HepG2 (cell line): Measurements from ENCODE around the gene THAP3. TPM values are rescaled to one million over a fixed set of nuclear protein-coding genes. Genes with fewer than 3 reads are reported as not detected.

Source experiments
- RFX1 ChIP-seq: fragments of 450-650 bp; IDR thresholded peaks from 2 replicates; pipeline ENCODE4 v1.6.1; 2017
- SNRNP70 ChIP-seq: fragments of 200-400 bp; formaldehyde crosslinking; IDR thresholded peaks from 2 replicates; pipeline ENCODE4 v1.6.1; 2017; ENCODE audit warnings: mild to moderate bottlenecking, low read depth, low read length, moderate library complexity
- ZNF782 ChIP-seq: sonication (generic); formaldehyde crosslinking; IDR thresholded peaks from 2 replicates; pipeline ENCODE4 v1.4.0; 2020; ENCODE audit warnings: missing genetic modification reagents, mild to moderate bottlenecking, borderline replicate concordance
- polyA plus RNA-seq, 8 experiments: library from polyadenylated mRNA; depleted of rRNA in 3 of 8; stranded (reverse) in 7 of 8; unstranded in 1 of 8; fragments of >200 nt; fragmentation: Illumina TruSeq in 4 of 8; extraction: Trizol in 4 of 8; gene quantifications; 2 replicates each; pipeline versions ENCODE4 v1.2.1 to v1.2.3, GENCODE V29; 2011 to 2016; ENCODE audit warnings: low read depth in 4 of 8, missing spikeins in 1 of 8, mixed read lengths in 1 of 8; ENCODE audit not compliant: insufficient read depth in 1 of 8
- total RNA-seq, 5 experiments: library from RNA; depleted of rRNA; stranded (reverse); fragments of >200 nt; fragmentation: Illumina TruSeq; extraction: Trizol; gene quantifications; 2 replicates each; pipeline ENCODE4 v1.2.3, GENCODE V29; 2016; ENCODE audit warnings: low read depth in 1 of 5
- TF ChIP-seq, protein P1 (sequence below): sonication (generic); formaldehyde crosslinking; IDR thresholded peaks from 2 replicates; pipeline ENCODE4 v1.9.0; 2021; ENCODE audit warnings: missing genetic modification reagents, borderline replicate concordance
- TF ChIP-seq, protein P2 (sequence below): sonication (generic); formaldehyde crosslinking; IDR thresholded peaks from 2 replicates; pipeline ENCODE4 v1.4.0; 2020; ENCODE audit warnings: mild to moderate bottlenecking, missing genetic modification reagents, borderline replicate concordance

The THAP3 gene
- total and polyA plus RNA-seq, 2 of the 13 experiments (the other 11 are each of a cell fraction or from before 2014, with no cell fraction given), result 10.3 to 14.9 TPM

- TF ChIP-seq, protein P1, sequence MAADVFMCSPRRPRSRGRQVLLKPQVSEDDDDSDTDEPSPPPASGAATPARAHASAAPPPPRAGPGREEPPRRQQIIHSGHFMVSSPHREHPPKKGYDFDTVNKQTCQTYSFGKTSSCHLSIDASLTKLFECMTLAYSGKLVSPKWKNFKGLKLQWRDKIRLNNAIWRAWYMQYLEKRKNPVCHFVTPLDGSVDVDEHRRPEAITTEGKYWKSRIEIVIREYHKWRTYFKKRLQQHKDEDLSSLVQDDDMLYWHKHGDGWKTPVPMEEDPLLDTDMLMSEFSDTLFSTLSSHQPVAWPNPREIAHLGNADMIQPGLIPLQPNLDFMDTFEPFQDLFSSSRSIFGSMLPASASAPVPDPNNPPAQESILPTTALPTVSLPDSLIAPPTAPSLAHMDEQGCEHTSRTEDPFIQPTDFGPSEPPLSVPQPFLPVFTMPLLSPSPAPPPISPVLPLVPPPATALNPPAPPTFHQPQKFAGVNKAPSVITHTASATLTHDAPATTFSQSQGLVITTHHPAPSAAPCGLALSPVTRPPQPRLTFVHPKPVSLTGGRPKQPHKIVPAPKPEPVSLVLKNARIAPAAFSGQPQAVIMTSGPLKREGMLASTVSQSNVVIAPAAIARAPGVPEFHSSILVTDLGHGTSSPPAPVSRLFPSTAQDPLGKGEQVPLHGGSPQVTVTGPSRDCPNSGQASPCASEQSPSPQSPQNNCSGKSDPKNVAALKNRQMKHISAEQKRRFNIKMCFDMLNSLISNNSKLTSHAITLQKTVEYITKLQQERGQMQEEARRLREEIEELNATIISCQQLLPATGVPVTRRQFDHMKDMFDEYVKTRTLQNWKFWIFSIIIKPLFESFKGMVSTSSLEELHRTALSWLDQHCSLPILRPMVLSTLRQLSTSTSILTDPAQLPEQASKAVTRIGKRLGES (CRISPR knock-in tag), result no peak
- TF ChIP-seq RFX1 (no peak), ZNF782 (CRISPR knock-in tag) (no peak), SNRNP70 (no peak)
- TF ChIP-seq, protein P2, sequence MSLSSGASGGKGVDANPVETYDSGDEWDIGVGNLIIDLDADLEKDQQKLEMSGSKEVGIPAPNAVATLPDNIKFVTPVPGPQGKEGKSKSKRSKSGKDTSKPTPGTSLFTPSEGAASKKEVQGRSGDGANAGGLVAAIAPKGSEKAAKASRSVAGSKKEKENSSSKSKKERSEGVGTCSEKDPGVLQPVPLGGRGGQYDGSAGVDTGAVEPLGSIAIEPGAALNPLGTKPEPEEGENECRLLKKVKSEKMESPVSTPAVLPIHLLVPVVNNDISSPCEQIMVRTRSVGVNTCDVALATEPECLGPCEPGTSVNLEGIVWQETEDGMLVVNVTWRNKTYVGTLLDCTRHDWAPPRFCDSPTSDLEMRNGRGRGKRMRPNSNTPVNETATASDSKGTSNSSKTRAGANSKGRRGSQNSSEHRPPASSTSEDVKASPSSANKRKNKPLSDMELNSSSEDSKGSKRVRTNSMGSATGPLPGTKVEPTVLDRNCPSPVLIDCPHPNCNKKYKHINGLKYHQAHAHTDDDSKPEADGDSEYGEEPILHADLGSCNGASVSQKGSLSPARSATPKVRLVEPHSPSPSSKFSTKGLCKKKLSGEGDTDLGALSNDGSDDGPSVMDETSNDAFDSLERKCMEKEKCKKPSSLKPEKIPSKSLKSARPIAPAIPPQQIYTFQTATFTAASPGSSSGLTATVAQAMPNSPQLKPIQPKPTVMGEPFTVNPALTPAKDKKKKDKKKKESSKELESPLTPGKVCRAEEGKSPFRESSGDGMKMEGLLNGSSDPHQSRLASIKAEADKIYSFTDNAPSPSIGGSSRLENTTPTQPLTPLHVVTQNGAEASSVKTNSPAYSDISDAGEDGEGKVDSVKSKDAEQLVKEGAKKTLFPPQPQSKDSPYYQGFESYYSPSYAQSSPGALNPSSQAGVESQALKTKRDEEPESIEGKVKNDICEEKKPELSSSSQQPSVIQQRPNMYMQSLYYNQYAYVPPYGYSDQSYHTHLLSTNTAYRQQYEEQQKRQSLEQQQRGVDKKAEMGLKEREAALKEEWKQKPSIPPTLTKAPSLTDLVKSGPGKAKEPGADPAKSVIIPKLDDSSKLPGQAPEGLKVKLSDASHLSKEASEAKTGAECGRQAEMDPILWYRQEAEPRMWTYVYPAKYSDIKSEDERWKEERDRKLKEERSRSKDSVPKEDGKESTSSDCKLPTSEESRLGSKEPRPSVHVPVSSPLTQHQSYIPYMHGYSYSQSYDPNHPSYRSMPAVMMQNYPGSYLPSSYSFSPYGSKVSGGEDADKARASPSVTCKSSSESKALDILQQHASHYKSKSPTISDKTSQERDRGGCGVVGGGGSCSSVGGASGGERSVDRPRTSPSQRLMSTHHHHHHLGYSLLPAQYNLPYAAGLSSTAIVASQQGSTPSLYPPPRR (CRISPR knock-in tag), result no peak
These were observed 4.4 kb downstream of the THAP3 start (continued) for GRCh38 chr1:6628971-6629479.
